Transverse colon (tissue), 4 donors: ENCODE data around the gene NUDT6. TPM values are rescaled to one million over a fixed set of nuclear protein-coding genes. Genes with fewer than 3 reads are reported as not detected.
A peak's percentile ranks its signal among the peaks of the same experiment; 100 is the strongest.
"Not testable (repeated sequence)": the region's sequence is repeated elsewhere in the genome, so short reads cannot be mapped to it uniquely, and the experiment has no call there.

Source experiments
- DNase-seq: peaks from one replicate; pipeline ENCODE4 v3.0.0-alpha.2; 2019
- H3K27ac ChIP-seq, 4 donors: fragments of 200-600 bp; sonication (generic); 2 replicates each; pipeline ENCODE4 v1.5.1; 2016 to 2018; ENCODE audit warnings: inconsistent platforms in 4 of 4
- H3K27me3 ChIP-seq: fragments of 200-600 bp; sonication (generic); 2 replicates; pipeline ENCODE4 v1.5.1; 2017; ENCODE audit warnings: inconsistent platforms
- H3K36me3 ChIP-seq, 4 donors: fragments of 200-600 bp; sonication (generic); 2 replicates each; pipeline ENCODE4 v1.5.1; 2017 to 2019; ENCODE audit warnings: inconsistent platforms in 4 of 4
- H3K4me1 ChIP-seq, 4 donors: fragments of 200-600 bp; sonication (generic); 2 replicates each; pipeline ENCODE4 v1.5.1; 2017 to 2020; ENCODE audit warnings: inconsistent platforms in 4 of 4
- H3K4me3 ChIP-seq, 4 donors: fragments of 200-600 bp; sonication (generic); 1 replicate in 1 of 4; 2 replicates in 3 of 4; pipeline versions ENCODE4 v1.5.1 to v1.6.1; 2017 to 2019; ENCODE audit warnings: inconsistent platforms in 4 of 4
- H3K9me3 ChIP-seq, 2 donors: fragments of 200-600 bp; sonication (generic); 2 replicates each; pipeline ENCODE4 v1.5.1; 2017 to 2019; ENCODE audit warnings: inconsistent platforms in 2 of 2
- EP300 ChIP-seq: sonication (generic); formaldehyde crosslinking; IDR thresholded peaks from one replicate; pipeline ENCODE4 v1.6.1; 2017; ENCODE audit warnings: antibody characterized with exemption, low read depth
- POLR2A ChIP-seq: fragments of 450-650 bp; IDR thresholded peaks from one replicate; pipeline ENCODE4 v1.6.1; 2016; ENCODE audit warnings: antibody characterized with exemption, mild to moderate bottlenecking, moderate library complexity
- POLR2AphosphoS5 ChIP-seq, 3 donors: sonication (generic); formaldehyde crosslinking; IDR thresholded peaks; one replicate each; pipeline ENCODE4 v1.6.1; 2016; ENCODE audit warnings: antibody characterized with exemption in 3 of 3
- WGBS, 2 donors: methylation state at CpG; one replicate each; pipeline ENCODE4 v1.1.5; 2018; ENCODE audit warnings: low coverage in 1 of 2; 5-methylcytosine and 5-hydroxymethylcytosine counted together
- in situ Hi-C, 4 donors: fragments of 200-750 bp; cut with MboI; loops; one replicate each; pipeline versions ENCODE4 v1.15.0 to v1.15.1; 2017; ENCODE audit warnings: low sequenced_read_pairs in 3 of 4, low pct_ligation_motif_present in 1 of 4, low pct_unique_long_range_greater_than_20kb in 1 of 4
- intact Hi-C: fragments of 100-400 bp; cut with DNase I; formaldehyde crosslinking; loops from one replicate; pipeline ENCODE4 v1.15.1; 2023; ENCODE audit warnings: low total_unique reads
- total RNA-seq, 4 donors: library from RNA; depleted of rRNA; stranded (reverse); fragments of >200 nt; gene quantifications; one replicate each; pipeline ENCODE4 v1.1.0, GENCODE V29; 2016
- TF ChIP-seq, protein P1 (sequence below), 5 experiments: fragments of 200-600 bp in 3 of 5; fragments of 450-650 bp in 2 of 5; sonication (generic) in 3 of 5; IDR thresholded peaks; 1 replicate in 2 of 5; 2 replicates in 3 of 5; pipeline ENCODE4 v1.5.1; 2016 to 2017; ENCODE audit warnings: antibody characterized with exemption in 5 of 5, inconsistent platforms in 3 of 5, mild to moderate bottlenecking in 2 of 5, moderate library complexity in 1 of 5

The NUDT6 gene
- total RNA-seq, 4 donors from 2014 or later: 2.2 to 13.5 (median 7.3) TPM

DNA sequence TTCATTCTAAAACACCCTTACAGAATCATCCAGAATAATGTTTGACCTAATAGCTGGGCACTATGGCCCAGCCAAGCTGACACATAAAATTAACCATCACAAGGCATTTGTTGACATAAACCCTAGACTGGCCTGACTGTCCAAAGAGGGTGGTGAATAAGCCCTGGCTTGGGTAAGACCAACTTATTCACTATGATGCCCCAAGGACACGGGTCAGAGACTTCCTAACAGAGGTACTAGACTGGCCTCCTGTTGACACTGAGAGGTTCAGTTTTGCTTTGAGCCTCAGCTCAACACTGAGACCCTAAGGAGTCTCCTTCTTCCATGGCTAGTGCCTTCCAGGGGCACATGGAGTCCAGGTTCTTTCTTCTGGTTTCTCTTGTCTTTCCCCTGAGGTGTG lies 74.5 kb downstream of the NUDT6 start:
- Histone ChIP-seq H3K36me3 (no peaks in the 10 kb centered on the region), H3K4me3 (no peak overlapping the region), H3K27ac (no peak overlapping the region), H3K9me3 (no peaks in the 10 kb centered on the region), H3K4me1 (peaks cover 0 to 16% (median 3%) of the 10 kb centered on the region in 4 donors), H3K27me3 (no peaks in the 10 kb centered on the region)
- TF ChIP-seq POLR2A: no peak
- TF ChIP-seq POLR2AphosphoS5 (IDR thresholded peaks at IDR 0.05): no peak
- TF ChIP-seq, protein P1, sequence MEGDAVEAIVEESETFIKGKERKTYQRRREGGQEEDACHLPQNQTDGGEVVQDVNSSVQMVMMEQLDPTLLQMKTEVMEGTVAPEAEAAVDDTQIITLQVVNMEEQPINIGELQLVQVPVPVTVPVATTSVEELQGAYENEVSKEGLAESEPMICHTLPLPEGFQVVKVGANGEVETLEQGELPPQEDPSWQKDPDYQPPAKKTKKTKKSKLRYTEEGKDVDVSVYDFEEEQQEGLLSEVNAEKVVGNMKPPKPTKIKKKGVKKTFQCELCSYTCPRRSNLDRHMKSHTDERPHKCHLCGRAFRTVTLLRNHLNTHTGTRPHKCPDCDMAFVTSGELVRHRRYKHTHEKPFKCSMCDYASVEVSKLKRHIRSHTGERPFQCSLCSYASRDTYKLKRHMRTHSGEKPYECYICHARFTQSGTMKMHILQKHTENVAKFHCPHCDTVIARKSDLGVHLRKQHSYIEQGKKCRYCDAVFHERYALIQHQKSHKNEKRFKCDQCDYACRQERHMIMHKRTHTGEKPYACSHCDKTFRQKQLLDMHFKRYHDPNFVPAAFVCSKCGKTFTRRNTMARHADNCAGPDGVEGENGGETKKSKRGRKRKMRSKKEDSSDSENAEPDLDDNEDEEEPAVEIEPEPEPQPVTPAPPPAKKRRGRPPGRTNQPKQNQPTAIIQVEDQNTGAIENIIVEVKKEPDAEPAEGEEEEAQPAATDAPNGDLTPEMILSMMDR (IDR thresholded peaks at IDR 0.05): no peak
- no peak for TF ChIP-seq EP300
- WGBS, 2 donors: 70% methylated on average over 1 of the region's 1 CpG; no CpG with 5 or more reads in 1 of the 2 donors
- no peak for DNase-seq
- in situ Hi-C loops (no loop called here), intact Hi-C loops (no loop called here)

DNA sequence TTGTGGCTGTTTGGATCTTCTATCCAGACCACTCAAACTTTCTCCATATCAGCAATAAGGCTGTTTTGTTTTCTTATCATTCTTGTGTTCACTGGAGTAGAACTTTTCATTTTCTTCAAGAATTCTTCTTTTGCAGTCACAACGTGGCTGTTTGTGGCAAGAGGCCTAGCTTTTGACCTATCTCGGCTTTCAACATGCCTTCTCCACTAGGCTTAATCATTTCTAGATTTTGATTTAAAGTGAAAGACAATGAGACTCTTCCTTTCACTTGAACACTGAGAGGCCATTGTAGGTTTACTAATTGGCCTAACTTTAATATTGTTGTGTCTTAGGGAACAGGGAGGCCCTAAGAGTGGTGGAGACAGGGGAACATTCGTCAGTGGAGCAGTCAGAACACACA lies 76.6 kb downstream of the NUDT6 start:
- no peak for TF ChIP-seq EP300
- Histone ChIP-seq H3K9me3 (no peaks in the 10 kb centered on the region), H3K4me3 (no peak overlapping the region), H3K27me3 (no peaks in the 10 kb centered on the region), H3K27ac (no peak overlapping the region), H3K4me1 (peaks cover 0 to 31% (median 3%) of the 10 kb centered on the region in 4 donors), H3K36me3 (no peaks in the 10 kb centered on the region)
- WGBS, 2 donors: 67 to 80% methylated on average over 1 to 3 of the region's 3 CpGs
- intact Hi-C loops (no loop called here), in situ Hi-C loops (no loop called here)
- no peak for DNase-seq

DNA sequence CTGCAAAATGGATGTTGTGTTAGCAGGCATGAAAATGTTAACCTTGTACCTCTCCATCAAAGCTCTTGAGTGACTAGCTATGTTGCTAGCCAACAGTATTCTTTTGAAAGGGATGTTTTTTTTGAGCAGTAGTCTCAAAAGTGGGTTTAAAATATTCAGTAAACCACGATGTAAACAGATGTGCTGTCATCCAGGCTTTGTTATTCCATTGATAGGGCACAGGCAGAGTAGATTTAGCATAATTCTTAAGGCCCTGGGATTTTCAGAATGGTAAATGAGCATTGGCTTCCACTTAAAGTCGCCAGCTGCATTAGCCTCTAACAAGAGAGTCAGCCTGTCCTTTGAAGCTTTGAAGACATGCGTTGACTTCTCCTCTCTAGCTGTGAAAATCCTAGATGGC lies 77.3 kb downstream of the NUDT6 start:
- Histone ChIP-seq H3K27me3 (no peaks in the 10 kb centered on the region), H3K36me3 (no peaks in the 10 kb centered on the region), H3K9me3 (no peaks in the 10 kb centered on the region), H3K27ac (peak overlapping the region in 1 of 4 donors; percentile 80), H3K4me3 (no peak overlapping the region), H3K4me1 (peaks cover 0 to 31% (median 3%) of the 10 kb centered on the region in 4 donors)
- DNase-seq: no peak
- no peak for TF ChIP-seq POLR2AphosphoS5 (IDR thresholded peaks at IDR 0.05)
- TF ChIP-seq, protein P1 (IDR thresholded peaks at IDR 0.05): no peak
- TF ChIP-seq EP300: no peak
- no peak for TF ChIP-seq POLR2A
- in situ Hi-C loops: no loop called here
- intact Hi-C loops: no loop called here
- 82 to 100% methylated on average over 1 to 3 of the region's 3 CpGs for WGBS, 2 donors

DNA sequence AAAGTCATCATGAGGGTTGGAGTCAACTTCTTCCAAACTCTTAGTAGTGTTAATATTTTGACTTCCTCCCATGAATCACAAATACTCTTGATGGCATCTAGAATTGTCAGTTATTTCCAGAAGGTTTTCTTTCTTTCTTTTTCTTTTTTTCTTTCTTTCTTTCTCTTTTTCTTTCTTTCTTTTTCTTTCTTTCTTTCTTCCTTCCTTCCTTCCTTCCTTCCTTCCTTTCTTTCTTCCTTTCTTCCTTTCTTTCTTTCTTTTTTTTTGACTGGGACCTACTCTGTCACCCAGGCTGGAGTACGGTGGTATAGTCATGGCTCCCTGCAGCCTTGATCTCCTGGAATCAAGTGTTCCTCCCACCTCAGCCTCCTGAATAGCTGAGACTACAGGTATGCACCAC lies 78.0 kb downstream of the NUDT6 start:
- Histone ChIP-seq H3K4me1 (peaks cover 0 to 31% (median 3%) of the 10 kb centered on the region in 4 donors), H3K27ac (peak overlapping the region in 2 of 4 donors; percentile 28 to 80)
- 100% methylated on average over 1 of the region's 1 CpG for WGBS, 2 donors
- H3K4me3 ChIP-seq, intact Hi-C loops, DNase-seq, H3K9me3 ChIP-seq, H3K27me3 ChIP-seq, H3K36me3 ChIP-seq, in situ Hi-C loops: not testable (repeated sequence)

DNA sequence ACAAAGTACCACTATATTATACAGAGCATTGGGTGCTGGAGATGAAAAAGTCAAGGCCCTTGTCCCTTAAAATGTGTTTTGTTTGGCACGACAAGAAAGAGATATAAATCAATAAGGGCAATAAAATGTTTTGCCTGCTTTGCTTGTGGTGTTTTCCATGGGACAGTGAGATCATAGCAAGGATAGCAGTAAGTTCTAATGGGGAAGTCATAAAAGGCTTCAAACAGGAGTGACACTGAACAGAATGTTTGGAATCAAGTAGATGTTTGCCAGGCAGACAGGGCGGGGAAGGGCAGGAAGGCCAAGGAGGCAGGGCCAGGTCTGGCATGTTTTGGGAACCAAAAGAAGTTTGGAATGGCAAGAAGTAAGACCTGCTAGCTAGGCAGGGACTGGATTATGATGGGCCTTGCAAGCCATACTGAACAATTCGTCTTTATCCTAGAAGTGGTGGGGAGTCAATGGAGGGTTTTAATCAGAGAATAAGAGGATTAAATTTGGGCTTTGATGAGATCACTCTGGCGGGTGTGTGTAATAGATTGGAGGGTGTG lies 79.3 kb downstream of the NUDT6 start:
- TF ChIP-seq, protein P1 (IDR thresholded peaks at IDR 0.05): no peak
- TF ChIP-seq POLR2AphosphoS5 (IDR thresholded peaks at IDR 0.05) (peak; percentile 75 to 95 (median 88)), POLR2A (no peak), EP300 (peak; percentile 69)
- peak; percentile 42 for DNase-seq
- 20 to 33% methylated on average over 2 to 4 of the region's 4 CpGs for WGBS, 2 donors
- Histone ChIP-seq H3K9me3 (no peaks in the 10 kb centered on the region), H3K27me3 (no peaks in the 10 kb centered on the region), H3K36me3 (no peaks in the 10 kb centered on the region), H3K27ac (peak overlapping the region; percentile 28 to 80 (median 44)), H3K4me3 (no peak overlapping the region), H3K4me1 (peaks cover 0 to 29% (median 3%) of the 10 kb centered on the region in 4 donors)
- intact Hi-C loops (no loop called here), in situ Hi-C loops (no loop called here)

Other genes with a start within 250 kb of the NUDT6 start
- gene BBS12, start 189.9 kb downstream of the NUDT6 start, total RNA-seq: 1 to 10 TPM in 3 of 4 donors, under 1 TPM in 1; 0.60 to 6.0 (median 3.3) TPM
- gene FGF2, start 95.8 kb downstream of the NUDT6 start, total RNA-seq: 1 to 10 TPM; 1.9 to 8.6 (median 5.8) TPM